ENCODE data around the gene TRPV6.

The TRPV6 gene

GRCh38 chr7:142851919-142852318 lies 33.6 kb downstream of the TRPV6 start:
- DNase-seq (ENCODE audit: low read depth), result no peak

GRCh38 chr7:142851269-142851668 lies 34.3 kb downstream of the TRPV6 start:
- DNase-seq (ENCODE audit: low read depth), result no peak

DNA sequence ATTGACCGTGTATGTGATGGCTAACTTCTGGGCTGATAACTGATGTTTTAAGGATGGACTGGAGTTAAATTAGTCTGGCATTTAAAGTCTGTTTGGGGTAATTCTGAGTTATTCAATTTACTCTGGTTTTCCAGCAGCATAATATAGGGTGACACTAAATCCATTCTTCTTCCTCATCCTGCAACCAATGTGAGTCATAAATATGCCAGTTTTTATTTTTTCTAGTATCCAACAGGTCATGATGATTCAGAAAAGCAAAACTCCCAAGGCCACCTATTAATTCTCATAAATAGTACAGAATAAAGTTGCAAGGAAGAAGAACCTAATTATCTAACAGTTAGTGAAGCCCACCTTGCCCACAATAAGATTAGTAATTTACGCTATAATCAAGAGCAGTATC lies 38.2 kb downstream of the TRPV6 start:
- DNase-seq (ENCODE audit: low read depth), result no peak

GRCh38 chr7:142842251-142842766 lies 43.2 kb downstream of the TRPV6 start:
- no peak for DNase-seq (ENCODE audit: low read depth)

DNA sequence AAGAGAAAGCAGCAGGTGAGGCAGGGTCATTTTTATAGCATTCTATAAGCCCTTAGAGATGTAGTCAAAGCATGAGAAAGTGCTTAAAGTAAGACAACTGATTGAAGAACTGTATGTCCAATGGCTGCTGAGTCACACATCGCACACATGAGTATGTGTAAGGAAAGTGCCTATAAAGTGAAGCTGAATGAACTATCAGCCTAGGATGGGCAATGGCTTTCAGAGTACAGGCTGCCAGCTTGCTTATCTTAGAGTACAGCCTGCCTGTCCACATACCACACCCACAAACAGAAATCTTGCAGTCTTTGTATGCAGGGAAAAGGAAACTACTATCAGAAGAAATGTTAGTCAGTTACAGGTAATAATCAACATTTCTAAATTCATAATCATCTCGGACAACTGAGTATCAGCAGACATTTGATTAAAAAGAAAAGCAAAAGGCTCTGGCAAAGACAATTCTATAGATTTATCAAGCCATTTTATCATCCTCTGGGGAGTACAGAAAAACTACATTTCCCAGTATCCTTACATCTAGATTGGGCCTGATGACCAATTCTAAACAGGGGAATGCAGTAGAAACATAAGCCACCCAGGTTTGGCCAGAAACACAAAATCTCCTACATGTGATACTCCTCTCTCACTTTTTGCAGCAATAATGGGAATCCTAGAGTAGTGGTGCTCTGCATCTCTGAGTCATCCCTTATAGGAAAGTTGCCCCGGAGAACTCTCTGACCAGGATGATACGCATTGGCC lies 46.9 kb downstream of the TRPV6 start:
- no peak for DNase-seq (ENCODE audit: low read depth)

GRCh38 chr7:142836426-142836825 lies 49.1 kb downstream of the TRPV6 start:
- DNase-seq (ENCODE audit: low read depth), result no peak

- no peak for DNase-seq (ENCODE audit: low read depth)
Observed at GRCh38 chr7:142835487-142835886, 50.1 kb downstream of the TRPV6 start.

- DNase-seq (ENCODE audit: low read depth), result no peak
Observed at GRCh38 chr7:142833174-142834048, 52.1 kb downstream of the TRPV6 start.

DNA sequence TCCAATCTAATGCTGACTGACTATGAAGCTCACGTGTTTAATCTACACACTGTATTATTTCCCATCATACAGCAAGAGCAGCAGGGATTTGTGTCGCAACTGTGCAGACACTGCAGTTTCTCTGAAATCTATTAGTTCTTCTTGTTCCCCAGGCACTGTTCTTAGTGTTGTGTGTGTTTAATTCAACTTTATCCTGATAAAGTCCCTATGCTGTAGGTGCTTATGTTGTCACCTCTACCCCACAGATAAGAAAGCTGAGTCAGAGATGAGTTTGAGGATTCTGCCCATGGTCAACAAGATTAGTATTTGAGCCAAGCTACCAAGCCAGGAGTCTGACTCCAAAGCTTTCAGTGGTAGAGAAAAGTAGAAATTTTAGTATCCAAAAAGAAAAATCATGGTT lies 53.1 kb downstream of the TRPV6 start:
- DNase-seq (ENCODE audit: low read depth), result no peak

DNA sequence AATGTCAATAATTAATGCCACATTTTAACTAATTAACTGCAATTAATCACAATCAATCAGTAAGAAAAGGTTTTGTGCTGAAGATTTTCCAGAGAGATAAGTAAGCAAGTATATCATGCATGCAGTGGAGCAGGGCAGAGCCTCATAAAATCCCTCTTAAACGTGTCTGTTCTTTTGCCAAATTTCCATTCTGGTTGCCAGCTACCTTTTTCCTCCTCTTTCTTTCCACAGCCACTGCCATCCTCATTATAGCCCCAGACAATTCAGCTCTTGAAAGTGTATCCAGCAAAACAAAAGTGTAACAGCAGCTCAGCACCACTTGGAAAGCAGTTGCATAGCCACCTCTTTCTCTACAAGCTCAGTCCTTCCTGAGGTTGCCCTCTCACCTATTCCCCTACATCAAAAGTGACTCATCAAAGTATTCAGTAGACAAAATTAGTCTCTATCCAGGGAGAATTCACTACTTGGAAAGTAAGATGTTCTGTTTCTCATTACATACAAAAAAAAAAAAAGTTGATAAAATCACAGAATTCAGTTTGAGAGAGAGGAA lies 57.5 kb downstream of the TRPV6 start:
- no peak for DNase-seq (ENCODE audit: low read depth)

- no peak for DNase-seq (ENCODE audit: low read depth)
Observed at GRCh38 chr7:142822714-142823113, 62.8 kb downstream of the TRPV6 start.

Data from HS-5 (cell line).